ENCODE results near the gene PDZD2. TPM values are rescaled to one million over a fixed set of nuclear protein-coding genes. Genes with fewer than 3 reads are reported as not detected.

The PDZD2 gene
- total RNA-seq, 2 donors from 2014 or later = 6.6 to 14.6 TPM

GRCh38 chr5:32153723-32154122 is 514.8 kb downstream of the PDZD2 start:
- no peaks in the 10 kb centered on the region for H3K27me3 ChIP-seq (ENCODE audit: control insufficient read depth, insufficient read depth, low read length, poor library complexity, severe bottlenecking)
- peaks cover 20% of the 10 kb centered on the region for H3K36me3 Mint-ChIP-seq (ENCODE audit: low read depth)
- no peaks in the 10 kb centered on the region for H3K27me3 Mint-ChIP-seq (ENCODE audit: insufficient read depth)
- H3K4me1 Mint-ChIP-seq = peaks cover 3% of the 10 kb centered on the region
- peaks cover 29% of the 10 kb centered on the region for H3K36me3 ChIP-seq (ENCODE audit: control insufficient read depth, insufficient read depth, low read length)
- no peak for TF ChIP-seq CTCF (conservative IDR thresholded peaks at IDR 0.05)
- no peak overlapping the region for H3K27ac ChIP-seq (ENCODE audit: low read depth, low read length)
- DNase-seq = no peak
- no peak overlapping the region for H3K9ac ChIP-seq (ENCODE audit: extremely low read depth, low read length, poor library complexity, severe bottlenecking)
- no peak overlapping the region for H3K27ac Mint-ChIP-seq
- WGBS, 2 experiments (ENCODE audit: insufficient coverage in 1 of 2, insufficient read length in 1 of 2) = 95 to 100% methylated on average over 1 to 3 of the region's 3 CpGs
- no peak overlapping the region for H3K4me3 Mint-ChIP-seq
- peaks cover under 1% of the 10 kb centered on the region for H3K4me1 ChIP-seq (ENCODE audit: control insufficient read depth, insufficient read depth, low read length)
- no peaks in the 10 kb centered on the region for H3K9me3 Mint-ChIP-seq
- H3K4me3 ChIP-seq (ENCODE audit: low read length) = no peak overlapping the region
- H3K9me3 ChIP-seq (ENCODE audit: control insufficient read depth, low read length) = no peaks in the 10 kb centered on the region

DNA sequence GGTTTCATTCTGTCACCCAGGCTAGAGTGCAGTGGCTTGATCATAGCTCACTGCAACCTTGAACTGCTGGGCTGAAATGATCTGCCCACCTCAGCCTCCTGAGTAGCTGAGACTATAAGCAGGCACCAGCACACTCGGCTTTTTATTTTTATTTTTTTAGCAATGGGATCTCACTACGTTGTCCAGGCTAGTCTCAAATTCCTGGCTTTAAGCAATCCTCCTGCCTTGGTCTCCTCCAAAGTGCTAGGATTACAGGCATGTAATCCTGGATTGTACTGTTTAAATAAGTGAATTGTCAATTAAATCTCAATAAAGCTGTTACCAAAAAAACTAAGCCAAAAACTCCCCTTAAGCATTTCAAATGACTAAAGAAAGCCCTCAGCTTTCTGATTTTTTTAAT is 516.3 kb downstream of the PDZD2 start:
- no peaks in the 10 kb centered on the region for H3K9me3 Mint-ChIP-seq
- Histone ChIP-seq H3K27me3 (ENCODE audit: control insufficient read depth, insufficient read depth, low read length, poor library complexity, severe bottlenecking) (no peaks in the 10 kb centered on the region), H3K4me3 (ENCODE audit: low read length) (no peak overlapping the region), H3K36me3 (ENCODE audit: control insufficient read depth, insufficient read depth, low read length) (peaks cover 34% of the 10 kb centered on the region), H3K27ac (ENCODE audit: low read depth, low read length) (no peak overlapping the region), H3K9ac (ENCODE audit: extremely low read depth, low read length, poor library complexity, severe bottlenecking) (no peak overlapping the region), H3K9me3 (ENCODE audit: control insufficient read depth, low read length) (no peaks in the 10 kb centered on the region), H3K4me1 (ENCODE audit: control insufficient read depth, insufficient read depth, low read length) (peaks cover 7% of the 10 kb centered on the region)
- no peak for TF ChIP-seq CTCF (conservative IDR thresholded peaks at IDR 0.05)
- H3K27me3 Mint-ChIP-seq (ENCODE audit: insufficient read depth) = no peaks in the 10 kb centered on the region
- 89 to 97% methylated on average over 2 of the region's 2 CpGs for WGBS, 2 experiments (ENCODE audit: insufficient coverage in 1 of 2, insufficient read length in 1 of 2)
- peaks cover 13% of the 10 kb centered on the region for H3K36me3 Mint-ChIP-seq (ENCODE audit: low read depth)
- no peak overlapping the region for H3K4me3 Mint-ChIP-seq
- no peak overlapping the region for H3K27ac Mint-ChIP-seq
- H3K4me1 Mint-ChIP-seq = peaks cover 3% of the 10 kb centered on the region
- no peak for DNase-seq

DNA sequence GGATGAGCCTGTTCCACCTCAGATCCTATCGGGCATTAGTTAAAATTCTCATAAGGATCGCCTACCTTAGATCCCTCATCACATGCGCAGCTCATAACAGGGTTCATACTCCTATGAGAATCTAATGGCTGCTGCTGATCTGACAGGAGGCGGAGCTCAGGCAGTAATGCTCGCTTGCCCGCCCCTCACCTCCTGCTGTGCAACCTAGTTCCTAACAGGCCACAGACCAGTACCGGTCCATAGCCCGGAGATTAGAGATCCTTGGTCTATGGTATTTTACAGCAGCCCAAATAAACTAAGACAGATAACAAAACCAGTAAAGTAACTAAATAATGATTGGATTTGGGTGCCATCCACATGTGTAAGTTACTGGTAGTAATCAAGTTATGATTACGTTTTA is 517.7 kb downstream of the PDZD2 start:
- Histone ChIP-seq H3K4me3 (ENCODE audit: low read length) (no peak overlapping the region), H3K9ac (ENCODE audit: extremely low read depth, low read length, poor library complexity, severe bottlenecking) (no peak overlapping the region), H3K27ac (ENCODE audit: low read depth, low read length) (no peak overlapping the region), H3K9me3 (ENCODE audit: control insufficient read depth, low read length) (no peaks in the 10 kb centered on the region), H3K36me3 (ENCODE audit: control insufficient read depth, insufficient read depth, low read length) (peaks cover 28% of the 10 kb centered on the region), H3K4me1 (ENCODE audit: control insufficient read depth, insufficient read depth, low read length) (peaks cover 7% of the 10 kb centered on the region), H3K27me3 (ENCODE audit: control insufficient read depth, insufficient read depth, low read length, poor library complexity, severe bottlenecking) (no peaks in the 10 kb centered on the region)
- no peak for TF ChIP-seq CTCF (conservative IDR thresholded peaks at IDR 0.05)
- 87 to 91% methylated on average over 7 to 9 of the region's 9 CpGs for WGBS, 2 experiments (ENCODE audit: insufficient coverage in 1 of 2, insufficient read length in 1 of 2)
- Mint-ChIP-seq H3K27me3 (ENCODE audit: insufficient read depth) (no peaks in the 10 kb centered on the region), H3K4me1 (peaks cover 3% of the 10 kb centered on the region), H3K4me3 (no peak overlapping the region), H3K36me3 (ENCODE audit: low read depth) (peaks cover 22% of the 10 kb centered on the region), H3K27ac (no peak overlapping the region), H3K9me3 (peaks cover 3% of the 10 kb centered on the region)
- DNase-seq = peak; percentile 73
